GM12878 (cell line): ENCODE data around the gene OPCML. TPM values are rescaled to one million over a fixed set of nuclear protein-coding genes. Genes with fewer than 3 reads are reported as not detected.

Experiments
- ATAC-seq: fragments of 200-7000 bp; cut with Tn5 transposase; 3 replicates; pipeline ENCODE4 v1.9.1; 2020; ENCODE audit warnings: mild to moderate bottlenecking, moderate library complexity
- BruUV-seq: library from RNA; stranded (reverse); fragments of 400-500 nt; replicated peaks from 2 replicates; lab custom pipeline; 2021; lab: Mats Ljungman, UMichigan
- CTCF ChIA-PET: fragments of 300-600 bp; sonication (Branson Sonifier 250); formaldehyde crosslinking; extraction: SDS; loops from one replicate; lab custom pipeline; 2021; ENCODE audit warnings: inconsistent platforms; lab: Yijun Ruan, JAX
- POLR2A ChIA-PET: fragments of 350-600 bp; formaldehyde crosslinking; extraction: SDS; loops from one replicate; lab custom pipeline; 2021; ENCODE audit warnings: inconsistent platforms; lab: Charles Lee
- RAD21 ChIA-PET: fragments of 300-600 bp; sonication (Branson Sonifier 250); formaldehyde crosslinking; loops from one replicate; lab custom pipeline; 2023; ENCODE audit warnings: antibody characterized with exemption; ENCODE audit not compliant: unreplicated experiment; lab: Charles Lee
- SMC1A ChIA-PET: fragments of 300-600 bp; sonication (Branson Sonifier 250); formaldehyde crosslinking; loops from one replicate; lab custom pipeline; 2023; ENCODE audit not compliant: unreplicated experiment, uncharacterized antibody; lab: Charles Lee
- DNase-seq: peaks from one replicate; pipeline ENCODE4 v3.0.0-alpha.2; 2011; ENCODE audit warnings: low read depth, low spot score
- FAIRE-seq: peaks from 3 replicates; lab custom pipeline; 2011; peaks lifted over from hg19 to GRCh38; lab: Jason Lieb, UNC
- H2AFZ ChIP-seq: 2 replicates; pipeline ENCODE4 v1.6.0; 2011; ENCODE audit warnings: low read depth, low read length, control low read depth; ENCODE audit not compliant: control insufficient read depth
- H3K27ac ChIP-seq: 2 replicates; pipeline ENCODE4 v1.5.1; 2011; ENCODE audit warnings: control low read depth; ENCODE audit not compliant: control insufficient read depth, insufficient read depth
- H3K27me3 ChIP-seq, 2 experiments: replicated peaks in 1 of 2; 2 replicates each; pipeline versions ENCODE4 v1.6.0 to v1.6.1; 2011; ENCODE audit warnings: low read length in 1 of 2; ENCODE audit not compliant: control insufficient read depth in 2 of 2, insufficient read depth in 2 of 2
- H3K36me3 ChIP-seq, 2 experiments: 2 replicates each; pipeline ENCODE4 v1.5.1; 2011; ENCODE audit warnings: low read length in 1 of 2; ENCODE audit not compliant: control insufficient read depth in 2 of 2, insufficient read depth in 2 of 2
- H3K4me1 ChIP-seq: 2 replicates; pipeline ENCODE4 v1.6.1; 2011; ENCODE audit warnings: mild to moderate bottlenecking, low read length, moderate library complexity, mixed read lengths; ENCODE audit not compliant: control insufficient read depth, insufficient read depth
- H3K4me2 ChIP-seq: 2 replicates; pipeline ENCODE4 v1.6.0; 2011; ENCODE audit warnings: control low read depth; ENCODE audit not compliant: control insufficient read depth, insufficient read depth
- H3K4me3 ChIP-seq: fragments of 200-600 bp; sonication (generic); 2 replicates; pipeline ENCODE4 v1.5.1; 2016
- H3K79me2 ChIP-seq: 2 replicates; pipeline ENCODE4 v1.6.0; 2011; ENCODE audit warnings: low read length; ENCODE audit not compliant: control insufficient read depth, insufficient read depth
- H3K9ac ChIP-seq: 2 replicates; pipeline ENCODE4 v1.8.0; 2011; ENCODE audit warnings: low read length, control low read depth, mixed read lengths; ENCODE audit not compliant: control insufficient read depth, insufficient read depth
- H3K9me3 ChIP-seq: replicated peaks from 3 replicates; pipeline ENCODE4 v1.5.1; 2011; ENCODE audit warnings: mild to moderate bottlenecking, low read length; ENCODE audit not compliant: control insufficient read depth, insufficient read depth
- H4K20me1 ChIP-seq: 2 replicates; pipeline ENCODE4 v1.6.0; 2011; ENCODE audit not compliant: control insufficient read depth, insufficient read depth
- ATF2 ChIP-seq: IDR thresholded peaks from 2 replicates; pipeline ENCODE4 v1.6.1; 2012; ENCODE audit warnings: low read length, inconsistent platforms
- ATF3 ChIP-seq: IDR thresholded peaks from 2 replicates; pipeline ENCODE4 v1.6.1; 2011; ENCODE audit warnings: low read depth, mild to moderate bottlenecking, low read length, moderate library complexity, borderline replicate concordance; ENCODE audit errors: extremely low read depth
- CUX1 ChIP-seq: IDR thresholded peaks from 2 replicates; pipeline ENCODE4 v1.6.1; 2012; ENCODE audit warnings: improper control_type of control experiment, low read depth, low read length; ENCODE audit not compliant: insufficient replicate concordance
- FOXK2 ChIP-seq: fragments of 450-650 bp; IDR thresholded peaks from 2 replicates; pipeline ENCODE4 v1.6.1; 2017; ENCODE audit warnings: mild to moderate bottlenecking, moderate library complexity
- MEF2A ChIP-seq: IDR thresholded peaks from 2 replicates; pipeline ENCODE4 v1.6.1; 2011; ENCODE audit warnings: low read depth, mild to moderate bottlenecking, low read length, moderate library complexity; ENCODE audit not compliant: insufficient read depth
- NKRF ChIP-seq: fragments of 450-650 bp; conservative IDR thresholded peaks from 2 replicates; pipeline ENCODE4 v1.6.1; 2017; ENCODE audit warnings: mild to moderate bottlenecking, moderate library complexity
- SIX5 ChIP-seq: IDR thresholded peaks from 2 replicates; pipeline ENCODE4 v1.6.1; 2011; ENCODE audit warnings: mild to moderate bottlenecking, low read depth, low read length, moderate library complexity; ENCODE audit not compliant: severe bottlenecking
- TARDBP ChIP-seq: IDR thresholded peaks from 2 replicates; pipeline ENCODE4 v1.6.1; 2016; ENCODE audit warnings: borderline replicate concordance
- USF2 ChIP-seq: IDR thresholded peaks from 2 replicates; pipeline ENCODE4 v1.6.1; 2011; ENCODE audit warnings: low read depth, low read length, improper control_type of control experiment, borderline replicate concordance
- WGBS: methylation state at CpG from one replicate; pipeline ENCODE4 v1.1.6; 2016; ENCODE audit warnings: low lambda C conversion rate; ENCODE audit not compliant: insufficient replicate concordance, insufficient coverage; ENCODE audit errors: missing lambda C conversion rate; 5-methylcytosine and 5-hydroxymethylcytosine counted together
- in situ Hi-C: fragments of 300-500 bp; cut with MboI; formaldehyde crosslinking; loops from 9 replicates; pipeline ENCODE4 v1.14.3; 2018; ENCODE audit warnings: mixed read lengths
- intact Hi-C: fragments of 100-400 bp; cut with micrococcal nuclease; formaldehyde crosslinking; loops from one replicate; pipeline ENCODE4 v1.14.2; 2022; ENCODE audit not compliant: unreplicated experiment
- polyA plus RNA-seq, 11 experiments: library from polyadenylated mRNA; depleted of rRNA in 4 of 11; unstranded in 6 of 11; stranded (reverse) in 5 of 11; fragments of >200 nt; fragmentation: Nextera tagmentation in 4 of 11; fragmentation: Illumina TruSeq in 1 of 11; extraction: Ambion mirVana in 4 of 11; extraction: Trizol in 1 of 11; gene quantifications; 1 replicate in 1 of 11; 2 replicates in 10 of 11; pipeline versions ENCODE4 v1.2.1 to v1.2.3, GENCODE V29; 2011 to 2016; ENCODE audit warnings: inconsistent platforms in 2 of 11, missing spikeins in 2 of 11, low read depth in 1 of 11
- total RNA-seq, 4 experiments: library from RNA; depleted of rRNA in 3 of 4; stranded (reverse); fragments of >200 nt in 3 of 4; fragmentation: Illumina TruSeq in 1 of 4; extraction: Trizol in 1 of 4; gene quantifications; 2 replicates each; pipeline versions ENCODE4 v1.2.1 to v1.2.3, GENCODE V29; 2013 to 2021

Gene OPCML
- total and polyA plus RNA-seq, 10 of the 15 experiments (the other 5 are each of a cell fraction or from before 2014, with no cell fraction given) = 0.84 TPM; not detected in 9

- in situ Hi-C loops = no loop called here
- RAD21 ChIA-PET = no interaction called here
- WGBS = 4% methylated on average over 2 of the region's 2 CpGs
- no peak for TF ChIP-seq FOXK2
- TF ChIP-seq CUX1 = no peak
- TF ChIP-seq MEF2A = no peak
- TF ChIP-seq ATF2 = no peak
- no peak for TF ChIP-seq TARDBP
- no peak for TF ChIP-seq NKRF
- TF ChIP-seq USF2 = no peak
- no peak for TF ChIP-seq ATF3
- TF ChIP-seq SIX5 = no peak
Measured at GRCh38 chr11:133007027-133007584, 525.2 kb downstream of the OPCML start.

More at GRCh38 chr11:133007027-133007584, 525.2 kb downstream of the OPCML start:
- Histone ChIP-seq H3K9ac (no peak overlapping the region), H4K20me1 (no peaks in the 10 kb centered on the region), H3K9me3 (no peaks in the 10 kb centered on the region), H3K27ac (no peak overlapping the region), H3K4me3 (no peak overlapping the region), H3K79me2 (no peaks in the 10 kb centered on the region), H3K27me3 (peaks cover 0 to 2% of the 10 kb centered on the region in 2 experiments; a peak in 2 of 4 replicates), H3K36me3 (no peaks in the 10 kb centered on the region), H3K4me2 (no peak overlapping the region), H2AFZ (no peak overlapping the region), H3K4me1 (no peaks in the 10 kb centered on the region)
- POLR2A ChIA-PET = interaction anchor here (0.5 kb wide), 1 partner anchor 24 kb away, joined by 3 read pairs; no protein-coding TSS in a partner anchor
- no peak for ATAC-seq
- SMC1A ChIA-PET = interaction anchor here (1.0 kb wide), 1 partner anchor 10 kb away, joined by 3 read pairs; no protein-coding TSS in a partner anchor
- DNase-seq = no peak
- CTCF ChIA-PET = interaction anchor here (0.6 kb wide), 1 partner anchor 72 kb away, joined by 3 read pairs; no protein-coding TSS in a partner anchor
- BruUV-seq = no TSS peak
- no peak for FAIRE-seq
- intact Hi-C loops = no loop called here
